A549 (cell line): ENCODE results near the gene MED13L. TPM values are rescaled to one million over a fixed set of nuclear protein-coding genes. Genes with fewer than 3 reads are reported as not detected.

Experiments
- ATAC-seq, 2 experiments: fragments of 200-7000 bp in 1 of 2; fragments of >200 bp in 1 of 2; cut with Nextera tagmentation in 1 of 2; cut with Tn5 transposase in 1 of 2; 3 replicates each; pipeline versions ENCODE4 v1.8.0 to v1.9.1; 2018 to 2020; ENCODE audit warnings: mild to moderate bottlenecking in 1 of 2, moderate library complexity in 1 of 2
- CTCF ChIA-PET: fragments of 300-600 bp; sonication (Branson Sonifier 250); formaldehyde crosslinking; extraction: SDS; loops from one replicate; lab custom pipeline; 2021; ENCODE audit warnings: antibody characterized with exemption, inconsistent platforms; lab: Yijun Ruan, JAX
- POLR2A ChIA-PET: fragments of 350-600 bp; formaldehyde crosslinking; extraction: SDS; loops from one replicate; lab custom pipeline; 2021; ENCODE audit warnings: antibody characterized with exemption, inconsistent platforms; lab: Yijun Ruan, JAX
- DNase-seq, 2 experiments: peaks; one replicate each; pipeline versions ENCODE4 v3.0.0 to v3.0.0-alpha.2; 2011 to 2016; ENCODE audit warnings: low read depth in 1 of 2, low spot score in 1 of 2
- FAIRE-seq: peaks from 2 replicates; lab custom pipeline; 2011; peaks lifted over from hg19 to GRCh38; lab: Jason Lieb, UNC
- H3K27ac ChIP-seq, 2 experiments: fragments of >200 bp; sonication (Bioruptor Twin); formaldehyde crosslinking; 3 replicates each; pipeline ENCODE4 v1.5.1; 2016 to 2017
- H3K4me1 ChIP-seq: fragments of >200 bp; sonication (Bioruptor Twin); formaldehyde crosslinking; 3 replicates; pipeline ENCODE4 v1.6.1; 2016
- H3K4me2 ChIP-seq: fragments of >200 bp; sonication (Bioruptor Twin); formaldehyde crosslinking; 3 replicates; pipeline ENCODE4 v1.6.1; 2016
- H3K4me3 ChIP-seq: fragments of >200 bp; sonication (Bioruptor Twin); formaldehyde crosslinking; 3 replicates; pipeline ENCODE4 v1.5.1; 2016
- H3K9me3 ChIP-seq: fragments of >200 bp; sonication (Bioruptor Twin); formaldehyde crosslinking; 3 replicates; pipeline ENCODE4 v1.6.1; 2016
- ATOH8 ChIP-seq: fragments of 250-450 bp; sonication (Bioruptor Pico); IDR thresholded peaks from 2 replicates; pipeline ENCODE4 v1.5.0; 2020; ENCODE audit warnings: low read depth, mild to moderate bottlenecking, moderate library complexity
- CEBPB ChIP-seq, 2 experiments: fragments of >200 bp in 1 of 2; sonication (Bioruptor Twin) in 1 of 2; formaldehyde crosslinking in 1 of 2; IDR thresholded peaks; 2 replicates each; pipeline ENCODE4 v1.6.1; 2012 to 2016
- EHF ChIP-seq: fragments of 250-450 bp; sonication (Bioruptor Pico); IDR thresholded peaks from 2 replicates; pipeline ENCODE4 v1.5.0; 2020; ENCODE audit warnings: mild to moderate bottlenecking
- ESRRA ChIP-seq: fragments of 150-350 bp; IDR thresholded peaks from 2 replicates; pipeline ENCODE4 v1.6.1; 2014; ENCODE audit warnings: mild to moderate bottlenecking, low read length, borderline replicate concordance
- FOXS1 ChIP-seq: fragments of 250-450 bp; sonication (Bioruptor Pico); IDR thresholded peaks from 2 replicates; pipeline ENCODE4 v1.5.0; 2020; ENCODE audit warnings: mild to moderate bottlenecking, moderate library complexity
- HES2 ChIP-seq: fragments of >200 bp; sonication (Bioruptor Twin); formaldehyde crosslinking; IDR thresholded peaks from 2 replicates; pipeline ENCODE4 v1.6.1; 2016
- HEYL ChIP-seq: fragments of 250-450 bp; sonication (Bioruptor Pico); IDR thresholded peaks from 2 replicates; pipeline ENCODE4 v1.8.0; 2021; ENCODE audit warnings: mild to moderate bottlenecking, moderate library complexity
- HOXA7 ChIP-seq: fragments of 250-450 bp; sonication (Bioruptor Pico); IDR thresholded peaks from 2 replicates; pipeline ENCODE4 v1.5.0; 2020; ENCODE audit warnings: mild to moderate bottlenecking, moderate library complexity
- HOXB5 ChIP-seq: fragments of 250-450 bp; sonication (Bioruptor Pico); IDR thresholded peaks from 2 replicates; pipeline ENCODE4 v1.5.0; 2020; ENCODE audit warnings: mild to moderate bottlenecking, moderate library complexity
- KDM5A ChIP-seq: fragments of 200-600 bp; sonication (generic); IDR thresholded peaks from 2 replicates; pipeline ENCODE4 v1.6.1; 2016; ENCODE audit warnings: antibody characterized with exemption, mild to moderate bottlenecking
- MAFK ChIP-seq: fragments of 450-650 bp; IDR thresholded peaks from 2 replicates; pipeline ENCODE4 v1.6.1; 2014; ENCODE audit not compliant: partially characterized antibody
- MAZ ChIP-seq: fragments of 150-350 bp; IDR thresholded peaks from 2 replicates; pipeline ENCODE4 v1.6.1; 2014; ENCODE audit warnings: antibody characterized with exemption, low read depth, low read length, borderline replicate concordance
- NPAS2 ChIP-seq: fragments of 250-450 bp; sonication (Bioruptor Pico); IDR thresholded peaks from 2 replicates; pipeline ENCODE4 v1.8.0; 2022; ENCODE audit warnings: mild to moderate bottlenecking, moderate library complexity, borderline replicate concordance
- PHF8 ChIP-seq: fragments of 200-600 bp; sonication (generic); IDR thresholded peaks from 2 replicates; pipeline ENCODE4 v1.6.1; 2016; ENCODE audit warnings: low read depth, mild to moderate bottlenecking, antibody characterized with exemption, moderate library complexity, borderline replicate concordance
- POLR2A ChIP-seq: IDR thresholded peaks from 2 replicates; pipeline ENCODE4 v1.6.1; 2012; ENCODE audit warnings: mild to moderate bottlenecking, low read length
- RARB ChIP-seq: fragments of 250-450 bp; sonication (Bioruptor Pico); IDR thresholded peaks from 2 replicates; pipeline ENCODE4 v1.8.0; 2021; ENCODE audit warnings: mild to moderate bottlenecking, moderate library complexity
- RFX5 ChIP-seq: fragments of 450-650 bp; IDR thresholded peaks from 2 replicates; pipeline ENCODE4 v1.7.1; 2014; ENCODE audit warnings: antibody characterized with exemption, mild to moderate bottlenecking, moderate library complexity
- SMC3 ChIP-seq: fragments of >200 bp; sonication (Bioruptor Twin); formaldehyde crosslinking; IDR thresholded peaks from 3 replicates; pipeline ENCODE4 v1.6.1; 2018; ENCODE audit warnings: inconsistent platforms
- SREBF2 ChIP-seq: fragments of 450-650 bp; IDR thresholded peaks from 2 replicates; pipeline ENCODE4 v1.6.1; 2014; ENCODE audit warnings: mild to moderate bottlenecking, moderate library complexity
- TP53 ChIP-seq: fragments of 250-450 bp; sonication (Bioruptor Pico); IDR thresholded peaks from 2 replicates; pipeline ENCODE4 v1.5.0; 2021; ENCODE audit warnings: mild to moderate bottlenecking, moderate library complexity
- ZFP36 ChIP-seq: fragments of 450-650 bp; IDR thresholded peaks from 2 replicates; pipeline ENCODE4 v1.6.1; 2014; ENCODE audit warnings: borderline replicate concordance; ENCODE audit not compliant: partially characterized antibody
- ZSCAN20 ChIP-seq: fragments of 250-450 bp; sonication (Bioruptor Pico); IDR thresholded peaks from 2 replicates; pipeline ENCODE4 v1.8.0; 2022; ENCODE audit warnings: mild to moderate bottlenecking, moderate library complexity
- WGBS: methylation state at CpG from one replicate; pipeline ENCODE4 v1.1.6; 2017; ENCODE audit errors: missing lambda C conversion rate; 5-methylcytosine and 5-hydroxymethylcytosine counted together
- polyA plus RNA-seq, 4 experiments: library from polyadenylated mRNA; depleted of rRNA in 3 of 4; stranded (reverse); fragments of >200 nt; fragmentation: RNase III in 1 of 4; extraction: RNeasy Plus Mini Kit Qiagen cat#74134 plus additional on column Dnase treatment in 1 of 4; gene quantifications; 2 replicates in 3 of 4; 3 replicates in 1 of 4; pipeline ENCODE4 v1.2.3, GENCODE V29; 2011 to 2017
- TF ChIP-seq, protein P1 (sequence below): fragments of 450-650 bp; IDR thresholded peaks from 2 replicates; pipeline ENCODE4 v1.6.1; 2014; ENCODE audit warnings: antibody characterized with exemption
- TF ChIP-seq, protein P2 (sequence below): fragments of >200 bp; sonication (Bioruptor Twin); formaldehyde crosslinking; IDR thresholded peaks from 3 replicates; pipeline ENCODE4 v1.6.1; 2016
- TF ChIP-seq, protein P3 (sequence below): fragments of 200-600 bp; sonication (generic); IDR thresholded peaks from 2 replicates; pipeline ENCODE4 v1.6.1; 2016; ENCODE audit warnings: antibody characterized with exemption, mild to moderate bottlenecking, moderate library complexity

The MED13L gene
- polyA plus RNA-seq, 2 of the 4 experiments (the other 2 are of a cell fraction): 23.2 to 134 TPM

DNA sequence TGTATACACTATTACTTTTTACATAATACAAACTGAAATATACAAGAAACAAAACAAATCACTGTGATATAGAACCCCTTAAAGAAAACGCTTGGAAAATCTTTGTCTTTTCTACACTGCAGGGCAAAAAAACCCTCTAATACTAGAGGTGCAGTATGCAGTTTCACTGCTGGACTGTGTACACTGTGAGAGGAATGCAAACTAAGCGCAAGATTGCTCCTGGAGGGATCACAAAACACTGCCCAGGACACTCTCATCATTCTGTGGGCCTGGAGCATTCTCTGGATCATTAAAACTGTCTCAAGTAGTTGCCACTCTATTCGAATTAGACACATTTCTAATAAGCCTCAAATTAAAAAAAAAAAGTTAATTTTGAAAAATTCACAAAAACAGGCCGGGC, 217.6 kb downstream of the MED13L start:
- DNase-seq (no peak), ATAC-seq (peak in 1 of 2 experiments; percentile 37; a peak in 1 of 6 replicates), FAIRE-seq (no peak)
- peaks cover 12% of the 10 kb centered on the region; the same call in 2 of the 3 replicates for H3K4me1 ChIP-seq
- no peak overlapping the region for H3K4me2 ChIP-seq
- ChIA-PET POLR2A (no interaction called here), CTCF (interaction anchor here (1.0 kb wide), 1 partner anchor 176 kb away, joined by 4 read pairs; no protein-coding TSS in a partner anchor)
- no peak overlapping the region for H3K4me3 ChIP-seq
- no peak for TF ChIP-seq KDM5A
- no peak for TF ChIP-seq TP53 (CRISPR knock-in tag)
- no peak for TF ChIP-seq MAFK
- TF ChIP-seq HEYL (CRISPR knock-in tag): no peak
- no peak for TF ChIP-seq HOXB5 (CRISPR knock-in tag)
- no peak for TF ChIP-seq RARB
- TF ChIP-seq FOXS1: no peak
- no peak for TF ChIP-seq EHF (CRISPR knock-in tag)
- TF ChIP-seq, protein P1, sequence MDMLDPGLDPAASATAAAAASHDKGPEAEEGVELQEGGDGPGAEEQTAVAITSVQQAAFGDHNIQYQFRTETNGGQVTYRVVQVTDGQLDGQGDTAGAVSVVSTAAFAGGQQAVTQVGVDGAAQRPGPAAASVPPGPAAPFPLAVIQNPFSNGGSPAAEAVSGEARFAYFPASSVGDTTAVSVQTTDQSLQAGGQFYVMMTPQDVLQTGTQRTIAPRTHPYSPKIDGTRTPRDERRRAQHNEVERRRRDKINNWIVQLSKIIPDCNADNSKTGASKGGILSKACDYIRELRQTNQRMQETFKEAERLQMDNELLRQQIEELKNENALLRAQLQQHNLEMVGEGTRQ: no peak
- TF ChIP-seq SREBF2: no peak
- H3K9me3 ChIP-seq: no peaks in the 10 kb centered on the region
- 70% methylated on average over 4 of the region's 4 CpGs for WGBS
- H3K27ac ChIP-seq: no peak overlapping the region

- no peak for FAIRE-seq
- DNase-seq: no peak
- H3K4me1 ChIP-seq: peaks cover 25% of the 10 kb centered on the region
- H3K4me2 ChIP-seq: no peak overlapping the region
- WGBS: 72% methylated on average over 3 of the region's 3 CpGs
- no peak overlapping the region for H3K27ac ChIP-seq
- ChIA-PET POLR2A (no interaction called here), CTCF (interaction anchor here (0.6 to 1.3 kb wide), 2 partner anchors 177 to 711 kb away, joined by 3 read pairs; no protein-coding TSS in a partner anchor)
- no peaks in the 10 kb centered on the region for H3K9me3 ChIP-seq
- ATAC-seq: no peak
- TF ChIP-seq, protein P1: no peak
- TF ChIP-seq ZFP36: no peak
- no peak for TF ChIP-seq ATOH8
- TF ChIP-seq, protein P2, sequence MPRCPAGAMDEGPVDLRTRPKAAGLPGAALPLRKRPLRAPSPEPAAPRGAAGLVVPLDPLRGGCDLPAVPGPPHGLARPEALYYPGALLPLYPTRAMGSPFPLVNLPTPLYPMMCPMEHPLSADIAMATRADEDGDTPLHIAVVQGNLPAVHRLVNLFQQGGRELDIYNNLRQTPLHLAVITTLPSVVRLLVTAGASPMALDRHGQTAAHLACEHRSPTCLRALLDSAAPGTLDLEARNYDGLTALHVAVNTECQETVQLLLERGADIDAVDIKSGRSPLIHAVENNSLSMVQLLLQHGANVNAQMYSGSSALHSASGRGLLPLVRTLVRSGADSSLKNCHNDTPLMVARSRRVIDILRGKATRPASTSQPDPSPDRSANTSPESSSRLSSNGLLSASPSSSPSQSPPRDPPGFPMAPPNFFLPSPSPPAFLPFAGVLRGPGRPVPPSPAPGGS: no peak
- TF ChIP-seq HEYL (CRISPR knock-in tag): no peak
- TF ChIP-seq SMC3: no peak
- TF ChIP-seq RFX5: no peak
- TF ChIP-seq, protein P3, sequence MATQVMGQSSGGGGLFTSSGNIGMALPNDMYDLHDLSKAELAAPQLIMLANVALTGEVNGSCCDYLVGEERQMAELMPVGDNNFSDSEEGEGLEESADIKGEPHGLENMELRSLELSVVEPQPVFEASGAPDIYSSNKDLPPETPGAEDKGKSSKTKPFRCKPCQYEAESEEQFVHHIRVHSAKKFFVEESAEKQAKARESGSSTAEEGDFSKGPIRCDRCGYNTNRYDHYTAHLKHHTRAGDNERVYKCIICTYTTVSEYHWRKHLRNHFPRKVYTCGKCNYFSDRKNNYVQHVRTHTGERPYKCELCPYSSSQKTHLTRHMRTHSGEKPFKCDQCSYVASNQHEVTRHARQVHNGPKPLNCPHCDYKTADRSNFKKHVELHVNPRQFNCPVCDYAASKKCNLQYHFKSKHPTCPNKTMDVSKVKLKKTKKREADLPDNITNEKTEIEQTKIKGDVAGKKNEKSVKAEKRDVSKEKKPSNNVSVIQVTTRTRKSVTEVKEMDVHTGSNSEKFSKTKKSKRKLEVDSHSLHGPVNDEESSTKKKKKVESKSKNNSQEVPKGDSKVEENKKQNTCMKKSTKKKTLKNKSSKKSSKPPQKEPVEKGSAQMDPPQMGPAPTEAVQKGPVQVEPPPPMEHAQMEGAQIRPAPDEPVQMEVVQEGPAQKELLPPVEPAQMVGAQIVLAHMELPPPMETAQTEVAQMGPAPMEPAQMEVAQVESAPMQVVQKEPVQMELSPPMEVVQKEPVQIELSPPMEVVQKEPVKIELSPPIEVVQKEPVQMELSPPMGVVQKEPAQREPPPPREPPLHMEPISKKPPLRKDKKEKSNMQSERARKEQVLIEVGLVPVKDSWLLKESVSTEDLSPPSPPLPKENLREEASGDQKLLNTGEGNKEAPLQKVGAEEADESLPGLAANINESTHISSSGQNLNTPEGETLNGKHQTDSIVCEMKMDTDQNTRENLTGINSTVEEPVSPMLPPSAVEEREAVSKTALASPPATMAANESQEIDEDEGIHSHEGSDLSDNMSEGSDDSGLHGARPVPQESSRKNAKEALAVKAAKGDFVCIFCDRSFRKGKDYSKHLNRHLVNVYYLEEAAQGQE: no peak
- no peak for TF ChIP-seq PHF8
- no peak for TF ChIP-seq HES2
- no peak for TF ChIP-seq NPAS2
- no peak for TF ChIP-seq CEBPB (IDR thresholded peaks at IDR 0.05)
- TF ChIP-seq ESRRA: no peak
- TF ChIP-seq ZSCAN20 (CRISPR knock-in tag): no peak
- TF ChIP-seq MAZ: no peak
- TF ChIP-seq HOXA7 (CRISPR knock-in tag): no peak
- no peak for TF ChIP-seq POLR2A
- H3K4me3 ChIP-seq: no peak overlapping the region
Observed at GRCh38 chr12:116058574-116058973, 218.9 kb downstream of the MED13L start.
